Measurements from ENCODE around the gene ARSG.

GRCh38 chr17:68293490-68294195 is 2.3 kb downstream of the ARSG start:
- TF ChIP-seq POLR2A (IDR thresholded peaks at IDR 0.05; ENCODE audit: low read depth, low read length) (no peak), CTCF (IDR thresholded peaks at IDR 0.05 in 2 of 3, conservative IDR thresholded peaks at IDR 0.05 in 1 of 3; ENCODE audit: control insufficient read depth in 2 of 3, extremely low read depth in 1 of 3, insufficient read depth in 1 of 3, low read depth in 3 of 3, low read length in 3 of 3) (no peak), PRDM15 (CRISPR knock-in tag; IDR thresholded peaks at IDR 0.05) (no peak), POLR2AphosphoS2 (IDR thresholded peaks at IDR 0.05; ENCODE audit: low read depth, low read length) (no peak), EP300 (IDR thresholded peaks at IDR 0.05; ENCODE audit: borderline replicate concordance in 1 of 2, control insufficient read depth in 1 of 2, low read depth in 2 of 2, low read length in 2 of 2) (no peak), PAX5 (IDR thresholded peaks at IDR 0.05; ENCODE audit: borderline replicate concordance, low read depth, low read length) (no peak)
